A549 treated with AZD2906 at 1 μM for 4 hours (cell line): Measurements from ENCODE around the gene DSG1. TPM values are rescaled to one million over a fixed set of nuclear protein-coding genes. Genes with fewer than 3 reads are reported as not detected.

ENCODE experiments used
- total RNA-seq: library from RNA; stranded (reverse); fragments of 200-300 nt; extraction: Qiagen RNA extraction; gene quantifications from 5 replicates; pipeline ENCODE4 v1.2.3, GENCODE V29; 2022

Gene DSG1
- total RNA-seq: not detected in 5 replicates

DNA sequence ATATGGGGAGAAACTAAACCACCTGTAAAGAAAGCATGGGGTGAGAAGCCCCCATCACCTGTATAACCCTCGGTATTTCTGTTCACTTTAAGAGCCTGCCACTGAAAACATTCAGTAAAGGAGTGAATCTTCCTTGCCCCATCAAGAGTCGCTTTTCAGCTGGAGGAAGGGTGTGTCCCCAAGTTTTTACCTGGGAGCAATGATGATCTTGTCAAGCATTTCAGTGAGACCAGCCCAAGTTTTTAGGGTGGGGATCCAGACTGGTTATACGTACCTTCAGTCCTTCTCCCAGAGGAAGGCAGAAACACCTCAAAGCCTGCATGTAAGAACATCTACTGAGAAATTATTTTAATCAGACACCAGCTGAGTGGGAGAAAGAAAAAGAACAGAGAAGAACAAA lies at the start of gene DSG1:
TSS of gene DSG1 (plus strand) at position 301 of the 400 bp plus-strand sequence. CDS start 141 bp downstream, outside the sequence.

DNA sequence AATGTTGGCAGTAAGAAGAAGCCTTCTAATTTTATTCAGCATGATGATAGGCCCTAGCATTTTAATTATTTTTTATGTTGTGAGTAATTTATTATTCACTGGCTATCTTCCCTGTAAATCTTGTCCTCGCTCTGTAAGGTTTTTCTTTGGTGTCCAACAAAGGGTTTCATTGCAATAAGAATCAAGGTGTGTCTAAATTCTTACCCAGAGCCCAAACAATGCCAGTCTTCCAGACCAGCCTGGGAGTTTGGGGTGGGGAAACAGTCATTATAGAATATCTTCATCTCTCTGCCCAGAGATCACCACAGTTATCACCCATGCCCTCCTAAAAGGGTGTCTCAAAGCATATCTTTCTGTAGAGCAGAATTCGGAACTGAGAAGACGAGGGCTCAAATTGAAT lies 58.5 kb downstream of the DSG1 start, which contains the start of gene DSG4:
TSS of gene DSG4 (plus strand) at position 301 of the 400 bp plus-strand sequence. CDS start 135 bp downstream, outside the sequence.

Other genes starting within 250 kb of the DSG1 start
- gene DSC2, start 215.7 kb upstream of the DSG1 start, total RNA-seq: 0.71 to 1.00 TPM (median 0.85 TPM) in 5 replicates
- not detected in 5 replicates for gene DSC1, start 155.3 kb upstream of the DSG1 start, total RNA-seq
- gene DSG4, start 58.6 kb downstream of the DSG1 start, total RNA-seq: not detected in 5 replicates
- gene DSG3, start 129.6 kb downstream of the DSG1 start, total RNA-seq: 0.01 to 0.02 TPM (median 0.02 TPM) in 5 replicates
- gene DSG2, start 180.0 kb downstream of the DSG1 start, total RNA-seq: 43.1 to 72.3 TPM (median 59.6 TPM) in 5 replicates